ENCODE data around the gene RAD18.
A peak's percentile ranks its signal among the peaks of the same experiment; 100 is the strongest.

The RAD18 gene

DNA sequence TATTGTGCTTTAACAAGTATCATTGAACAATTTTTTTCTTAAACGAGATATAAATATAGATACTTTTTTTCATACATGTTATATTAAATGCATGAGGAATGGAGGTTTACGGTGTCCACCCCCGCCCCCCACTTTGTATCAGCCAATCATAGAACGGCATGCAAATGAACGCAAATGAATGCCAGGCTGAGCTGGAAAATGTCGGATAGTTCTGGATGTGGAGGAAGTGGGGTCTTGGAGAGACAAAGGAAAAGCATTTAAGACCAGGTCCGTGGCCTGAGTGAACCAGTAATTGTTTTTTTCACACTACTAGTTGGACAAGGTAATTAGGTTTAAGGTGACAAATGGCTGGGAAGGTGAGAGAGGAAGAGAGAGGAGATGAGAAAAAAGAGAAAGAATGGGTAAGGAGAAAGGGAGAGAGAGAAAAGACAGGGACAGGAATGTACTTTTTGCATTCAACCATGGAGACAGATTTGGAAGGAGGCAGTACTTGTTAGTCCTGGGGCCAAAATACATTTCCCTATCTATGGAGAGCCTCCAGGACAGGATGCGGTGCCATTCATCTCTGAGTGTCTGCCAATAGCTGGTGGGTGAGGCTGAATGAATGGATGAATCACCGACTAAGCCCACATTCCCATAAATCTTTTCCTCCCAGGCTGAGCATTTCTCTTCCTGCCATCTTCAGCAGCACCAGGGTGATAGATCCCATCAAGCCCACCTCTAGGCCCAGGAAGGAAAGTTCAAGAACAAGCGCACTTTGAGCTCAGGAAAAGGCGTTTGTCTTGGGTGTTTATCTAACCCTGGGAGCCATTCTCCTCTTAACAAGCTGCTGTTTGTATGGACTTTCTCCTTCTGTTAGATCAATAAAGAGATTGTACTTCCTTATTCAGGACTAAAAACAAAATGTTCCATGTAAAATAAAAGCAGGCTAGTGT lies 1.4 kb upstream of the RAD18 start:
- no peak for DNase-seq

DNA sequence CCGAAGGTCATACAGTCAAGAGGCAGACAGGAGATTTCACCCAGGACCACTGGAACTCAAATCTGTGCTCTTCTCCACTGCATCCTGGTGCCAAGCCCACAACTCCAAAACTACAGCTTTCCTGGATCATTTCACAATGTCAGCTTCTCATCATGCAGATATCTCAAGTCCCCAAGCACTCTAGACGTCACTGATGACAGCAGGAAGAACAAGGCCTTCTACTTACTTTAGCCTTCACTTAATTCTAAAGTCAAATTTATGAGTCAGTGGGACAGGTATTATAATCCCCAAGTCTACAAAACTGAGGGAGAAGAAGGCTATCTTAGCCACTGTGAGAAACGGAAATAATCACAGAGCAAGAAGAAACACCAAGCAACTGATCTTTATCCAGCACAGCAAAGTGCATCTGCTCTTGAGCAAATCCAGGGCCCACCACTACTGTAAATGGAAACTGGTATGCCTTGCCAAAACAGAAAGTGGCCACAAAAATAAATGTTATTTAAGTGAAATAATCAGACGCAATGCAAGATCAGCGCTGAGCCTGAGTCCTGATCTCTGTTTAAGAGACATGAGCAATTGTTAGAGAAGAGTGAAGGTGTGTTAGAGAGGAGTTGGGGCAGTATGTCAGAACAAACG lies 928 bp downstream of the RAD18 start:
- DNase-seq: no peak

DNA sequence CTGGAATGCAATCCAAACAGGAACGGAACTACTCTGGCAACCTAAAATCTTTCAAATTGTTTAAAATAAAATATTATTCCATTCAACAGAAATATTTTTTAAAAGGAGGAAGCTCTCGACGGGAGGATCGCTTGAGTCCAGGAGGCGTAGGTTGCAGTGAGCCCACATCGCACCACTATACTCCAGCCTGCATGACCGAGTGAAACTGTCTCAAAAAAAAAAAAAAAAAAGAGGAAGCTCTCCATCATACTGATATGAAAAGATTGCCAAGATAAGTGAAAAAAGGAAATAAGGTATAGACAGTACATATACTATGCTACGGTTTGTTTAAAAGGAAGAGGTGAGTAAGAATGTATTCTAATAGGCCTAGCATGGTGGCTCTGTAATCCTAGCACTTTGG lies 3.6 kb downstream of the RAD18 start:
- peak; percentile 54 to 62 for DNase-seq

DNA sequence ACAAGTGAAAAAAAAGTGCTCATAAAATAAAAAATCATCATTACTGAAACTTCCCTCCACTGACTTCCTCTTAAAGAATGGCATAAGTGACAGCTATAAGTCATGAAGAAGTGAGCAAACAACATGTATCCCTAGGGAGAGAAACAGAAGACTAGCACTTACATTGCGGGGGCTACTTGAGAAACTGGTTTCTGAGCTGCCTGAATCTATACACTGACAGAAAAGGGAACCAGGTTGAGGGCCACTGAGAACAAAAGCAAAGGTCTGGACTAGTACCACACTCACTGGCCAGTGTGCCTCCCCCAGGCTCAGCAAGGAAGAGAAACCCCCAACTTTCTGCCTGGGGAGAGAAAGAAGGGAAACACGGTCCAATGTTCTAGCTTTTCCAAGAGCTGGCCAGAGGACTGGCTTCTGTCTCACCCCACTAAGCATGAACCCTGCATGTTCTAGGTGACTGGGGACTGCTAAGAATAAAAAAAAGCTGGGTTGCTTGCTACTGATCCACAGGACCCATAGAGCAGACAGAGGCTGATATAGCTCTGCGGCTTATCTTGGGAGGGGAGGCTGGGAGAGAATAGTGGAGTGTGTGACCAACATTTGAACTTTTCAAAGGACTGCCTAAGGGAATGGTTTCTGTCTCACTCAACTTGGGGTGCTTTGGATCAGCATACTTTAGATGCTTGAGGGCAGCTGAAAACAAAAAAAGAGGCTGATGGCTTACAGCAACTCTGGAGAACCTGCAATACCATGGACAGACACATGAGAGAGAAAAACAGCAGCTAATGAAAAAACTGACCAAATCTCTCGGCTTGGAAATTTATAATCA lies 8.1 kb downstream of the RAD18 start:
- peak; percentile 19 to 24 for DNase-seq

DNA sequence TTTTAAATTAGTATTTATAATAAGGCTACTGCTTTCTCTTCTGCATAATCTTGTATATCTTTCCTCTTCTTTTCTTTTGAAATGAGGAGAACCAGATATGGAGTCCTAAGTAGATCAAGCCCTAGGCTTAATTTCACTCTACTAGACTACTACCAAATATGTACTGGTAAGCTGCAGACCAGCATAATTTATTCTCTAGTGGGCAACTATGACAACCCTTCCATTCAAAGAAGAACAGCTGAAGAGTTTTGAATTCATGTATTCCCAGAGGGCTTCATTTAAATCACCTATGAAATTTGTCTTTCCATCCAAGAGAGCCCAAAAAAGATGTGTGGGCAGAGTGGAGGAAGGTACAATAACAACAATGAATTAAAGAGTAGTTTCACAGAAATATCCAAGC lies 10.0 kb downstream of the RAD18 start:
- no peak for DNase-seq

DNA sequence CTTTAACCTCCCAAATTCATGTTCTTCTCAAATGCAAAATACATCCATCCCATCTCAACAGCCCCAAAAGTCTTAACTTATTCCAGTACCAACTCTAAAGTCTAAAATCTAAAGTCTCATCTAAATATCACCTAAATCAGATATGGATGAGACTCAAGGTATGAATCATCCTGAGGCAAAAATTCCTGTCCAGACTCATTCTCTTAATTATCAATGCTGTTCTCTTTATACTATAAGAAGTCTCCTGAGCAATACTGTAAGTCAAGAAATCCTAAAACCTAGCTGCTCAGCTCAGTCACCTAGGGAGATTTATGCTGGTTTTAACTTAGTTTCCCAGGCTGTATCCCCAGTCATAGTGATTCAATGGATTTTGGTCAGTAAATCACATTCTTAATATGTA lies 11.1 kb downstream of the RAD18 start:
- DNase-seq: no peak

DNA sequence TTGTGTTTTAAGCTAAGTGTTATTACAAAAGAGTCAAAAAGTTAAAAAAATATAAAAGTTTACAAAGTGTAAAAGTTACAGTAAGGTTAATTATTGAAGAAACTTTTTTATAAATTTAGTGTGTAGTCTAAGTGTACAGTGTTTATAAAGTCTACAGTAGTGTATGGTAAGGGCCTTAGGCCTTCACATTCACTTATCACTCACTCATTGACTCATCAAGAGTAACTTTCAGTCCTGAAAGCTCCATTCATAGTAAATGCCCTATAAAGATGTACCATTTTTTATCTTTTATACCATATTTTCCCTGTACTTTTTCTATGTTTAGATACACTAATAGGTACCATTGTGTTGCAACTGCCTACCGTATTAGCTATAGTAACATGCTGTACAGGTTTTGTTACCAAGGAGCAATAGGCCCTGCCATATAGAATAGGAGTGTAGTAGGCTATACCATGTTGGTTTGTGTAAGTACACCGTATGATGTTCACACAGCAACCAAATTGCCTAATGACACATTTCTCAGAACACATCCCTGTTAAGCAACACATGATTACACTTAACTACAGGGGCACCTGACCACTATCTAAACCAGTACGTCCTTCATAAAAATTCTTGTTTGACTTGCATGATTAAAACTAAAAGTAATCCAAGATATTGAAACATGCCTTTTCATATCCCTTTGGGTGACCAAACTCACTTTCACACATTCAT lies 17.2 kb downstream of the RAD18 start:
- no peak for DNase-seq

DNA sequence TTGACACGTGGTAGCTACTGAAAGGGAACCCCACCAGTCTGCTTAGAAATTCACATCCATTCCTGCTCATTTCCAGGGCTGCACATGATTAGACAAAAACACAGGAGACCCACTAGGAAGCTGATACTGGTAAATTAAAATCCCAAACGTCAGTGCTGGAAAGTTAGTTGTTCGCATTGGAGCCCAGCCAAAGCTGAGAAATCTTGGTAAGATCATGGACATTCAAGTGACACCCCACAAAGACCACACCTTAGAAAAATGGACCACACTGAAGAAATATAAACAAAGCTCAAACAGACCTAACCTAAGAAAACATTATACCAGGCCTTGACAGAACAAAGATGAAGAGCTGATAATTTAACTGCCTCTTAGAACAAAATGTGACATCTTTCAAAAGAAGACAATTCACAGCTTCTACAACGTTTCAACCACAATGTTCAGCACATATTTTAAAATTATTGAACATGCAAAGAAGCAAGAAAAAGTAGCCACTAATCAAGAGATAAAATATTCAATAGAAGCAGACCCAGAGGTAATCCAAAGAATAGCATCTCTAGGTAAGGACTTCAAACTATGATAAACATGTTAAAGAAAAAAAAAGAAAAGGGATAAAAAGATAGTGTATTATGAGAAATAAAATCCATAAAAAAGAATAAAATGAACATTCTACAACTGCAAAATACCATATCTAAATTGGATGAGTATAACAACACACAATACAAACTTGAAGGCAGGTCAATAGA lies 20.4 kb downstream of the RAD18 start:
- no peak for DNase-seq

DNA sequence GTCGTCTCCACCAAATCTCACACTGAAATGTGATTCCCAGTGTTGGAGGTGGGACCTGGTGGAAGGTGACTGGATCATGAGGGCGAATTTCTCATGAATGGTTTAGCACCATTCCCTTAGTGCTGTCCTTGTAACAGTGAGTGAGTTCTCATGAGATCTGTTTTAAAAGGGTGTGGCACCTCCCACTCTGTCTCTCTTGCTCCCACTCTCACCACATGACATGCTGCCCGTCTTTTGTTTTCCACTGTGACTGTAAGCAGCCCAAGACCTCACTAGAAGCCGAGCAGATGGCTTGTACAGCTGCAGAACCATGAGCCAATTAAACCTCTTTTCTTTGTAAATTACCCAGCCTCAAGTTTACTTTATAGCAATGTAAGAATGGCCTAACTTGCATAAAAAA lies 21.2 kb downstream of the RAD18 start:
- no peak for DNase-seq

DNA sequence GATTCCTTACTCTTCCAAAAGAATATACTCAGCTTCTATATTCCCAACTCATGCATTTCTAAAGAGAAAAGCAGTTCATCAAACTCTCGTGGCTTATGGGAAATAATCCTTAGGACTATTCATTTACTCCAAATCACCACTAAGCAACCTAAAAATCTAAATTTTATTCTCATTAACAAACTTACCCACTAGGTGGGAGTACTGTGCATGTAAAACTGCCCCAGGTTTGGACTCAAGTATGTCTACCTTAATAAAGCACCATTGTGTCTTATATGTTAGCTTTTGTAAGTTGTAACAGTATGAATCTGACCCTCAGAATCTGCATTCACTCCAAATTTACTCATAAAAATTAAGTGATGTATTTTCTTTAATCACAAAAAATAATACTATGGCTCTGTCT lies 25.3 kb downstream of the RAD18 start:
- peak; percentile 68 to 78 for DNase-seq

DNA sequence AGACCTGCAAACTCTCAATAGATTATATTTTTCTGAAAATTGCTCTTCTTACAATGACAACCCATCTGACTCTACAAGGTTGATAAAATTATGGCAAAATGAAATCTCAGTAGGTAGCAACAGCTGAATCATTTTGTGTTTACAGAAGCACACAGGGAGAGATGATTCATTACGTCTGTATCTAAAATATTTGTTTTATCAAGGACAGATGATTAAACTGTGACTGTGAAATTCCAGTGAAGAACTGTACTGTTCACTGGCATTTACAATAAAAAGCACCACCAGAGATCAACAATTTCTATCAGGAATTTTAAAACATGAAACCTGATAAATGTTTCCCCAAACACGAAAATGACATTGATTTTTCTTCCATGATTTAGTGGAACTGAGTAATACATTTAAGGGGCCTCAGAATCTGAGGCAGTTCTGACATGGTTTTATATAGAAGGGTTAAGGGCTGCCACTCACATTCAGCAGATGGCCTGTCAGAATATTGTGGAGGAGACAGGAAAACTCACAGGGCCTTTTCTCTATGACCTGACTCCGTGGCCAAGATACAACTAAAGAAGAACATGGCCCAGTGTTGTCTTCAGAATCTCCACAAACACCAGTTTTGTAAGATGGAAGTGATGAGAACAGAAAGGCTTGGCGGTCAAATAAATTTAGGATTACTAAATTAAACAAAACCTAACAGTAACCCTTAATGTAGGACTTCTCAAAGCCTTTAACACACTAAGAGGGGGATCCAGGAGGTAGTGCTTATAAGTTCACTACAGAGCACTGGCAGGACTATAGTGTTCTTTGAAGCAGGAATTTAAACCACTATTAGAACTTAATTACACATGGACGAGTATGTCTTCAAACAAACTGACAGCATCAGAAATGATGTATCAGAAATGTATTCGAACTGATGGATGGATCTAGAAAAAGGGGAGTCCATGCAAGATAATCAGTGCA lies 25.9 kb downstream of the RAD18 start:
- no peak for DNase-seq

DNA sequence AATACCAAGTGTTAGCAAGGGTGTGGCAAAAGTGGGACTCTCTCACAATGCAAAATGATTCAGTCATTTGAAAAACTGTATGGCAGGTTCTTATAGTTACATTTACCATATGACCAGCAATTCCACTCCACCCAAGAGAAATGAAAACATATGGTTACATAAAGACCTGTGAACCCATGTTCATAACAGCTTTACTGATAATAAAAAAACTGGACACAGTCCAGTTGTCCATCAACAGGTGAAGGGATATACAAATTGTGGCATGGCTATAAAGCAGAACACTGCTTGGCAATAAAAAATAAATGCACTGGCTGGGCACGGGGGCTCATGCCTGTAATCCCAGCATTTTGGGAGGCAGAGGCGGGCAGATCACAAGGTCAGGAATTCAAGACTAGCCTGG lies 30.8 kb downstream of the RAD18 start:
- no peak for DNase-seq

DNA sequence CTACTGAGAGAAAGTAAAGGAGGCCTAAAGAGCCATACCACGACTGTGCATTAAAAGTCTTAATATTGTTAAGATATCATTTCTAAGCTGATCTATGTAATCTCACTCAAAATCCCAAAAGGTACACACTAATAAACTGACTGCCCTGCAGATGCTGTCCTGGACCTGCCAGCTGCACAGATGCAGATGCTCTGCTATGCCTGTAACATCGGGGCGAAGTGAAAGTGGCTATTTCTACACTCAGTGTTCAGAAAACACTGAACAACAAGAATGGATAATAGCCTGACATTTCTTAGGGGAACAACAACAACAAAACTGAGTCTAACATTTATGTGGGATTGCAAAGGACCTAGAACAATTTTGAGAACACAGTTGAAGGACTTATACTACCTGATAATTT lies 31.9 kb downstream of the RAD18 start:
- no peak for DNase-seq

DNA sequence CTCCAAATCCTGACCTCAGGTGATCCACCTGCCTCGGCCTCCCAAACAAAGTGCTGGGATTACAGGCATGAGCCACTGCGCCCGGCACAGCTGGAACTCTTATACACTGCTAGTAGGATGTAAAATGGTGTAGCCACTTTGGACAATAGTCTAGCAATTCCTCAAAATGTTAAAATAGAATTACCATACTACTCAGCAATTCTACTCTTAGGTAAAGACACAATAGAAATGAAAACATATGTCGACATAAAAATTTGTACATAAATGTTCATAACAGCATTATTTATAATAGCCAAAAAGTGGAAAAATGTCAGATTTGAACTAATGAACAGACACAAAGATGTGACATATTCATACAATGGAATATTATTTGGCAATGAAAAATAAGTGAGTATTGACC lies 33.4 kb downstream of the RAD18 start:
- DNase-seq: no peak

DNA sequence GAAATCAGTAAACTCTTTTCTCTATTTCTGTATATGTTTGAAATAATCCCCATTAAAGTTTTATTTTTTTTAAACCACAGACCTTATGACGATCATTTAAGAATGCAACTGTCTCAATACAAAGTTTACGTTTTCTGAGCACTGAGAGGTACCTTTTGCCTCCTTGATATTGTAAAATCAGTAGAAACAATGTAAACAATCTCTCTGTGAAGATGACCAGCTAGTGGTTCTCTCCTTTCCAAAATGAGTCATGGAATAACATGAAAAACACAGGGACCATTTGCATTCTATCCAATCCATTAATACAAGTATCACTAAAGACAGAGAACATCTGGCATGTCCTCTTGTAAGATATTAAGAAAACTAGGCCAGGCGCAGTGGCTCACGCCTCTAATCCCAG lies 48.8 kb downstream of the RAD18 start:
- no peak for DNase-seq

DNA sequence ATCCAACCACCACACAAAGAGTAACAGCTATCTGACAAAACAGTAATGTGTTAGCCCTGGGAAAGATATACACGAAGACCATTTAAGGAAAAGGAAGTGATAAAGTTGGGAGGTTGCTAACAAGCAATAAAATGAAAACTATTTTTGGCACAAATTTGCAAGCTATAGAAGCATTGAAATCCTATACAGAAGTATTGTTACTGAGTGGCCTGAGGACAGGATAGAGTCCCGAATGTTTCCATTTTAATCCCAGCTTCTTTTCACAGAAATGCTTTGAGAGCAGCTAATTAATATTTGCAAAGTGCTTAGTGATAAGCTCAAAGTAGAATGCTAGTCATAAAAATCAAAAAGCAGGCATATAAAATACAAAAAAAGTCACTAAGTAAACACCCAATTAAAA lies 51.5 kb downstream of the RAD18 start:
- no peak for DNase-seq

DNA sequence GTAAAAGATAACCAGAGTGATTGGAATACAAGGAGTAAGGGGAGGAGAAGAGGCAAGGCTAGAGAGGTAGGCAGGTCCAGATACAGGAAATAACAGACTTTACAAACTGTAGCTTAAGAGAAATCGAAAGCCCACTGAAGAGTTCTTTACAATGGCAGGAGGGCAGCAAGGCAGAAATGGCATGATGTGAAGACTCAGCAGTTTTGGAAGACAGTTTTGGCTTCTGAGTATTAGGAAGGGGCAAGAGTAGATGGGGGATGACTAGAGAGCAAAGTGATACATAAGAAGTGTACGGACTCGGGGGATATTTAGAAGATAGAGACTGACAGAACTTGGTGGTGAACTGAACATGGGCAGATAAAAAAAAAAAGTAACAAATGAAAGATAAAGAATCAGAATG lies 54.1 kb downstream of the RAD18 start:
- no peak for DNase-seq

DNA sequence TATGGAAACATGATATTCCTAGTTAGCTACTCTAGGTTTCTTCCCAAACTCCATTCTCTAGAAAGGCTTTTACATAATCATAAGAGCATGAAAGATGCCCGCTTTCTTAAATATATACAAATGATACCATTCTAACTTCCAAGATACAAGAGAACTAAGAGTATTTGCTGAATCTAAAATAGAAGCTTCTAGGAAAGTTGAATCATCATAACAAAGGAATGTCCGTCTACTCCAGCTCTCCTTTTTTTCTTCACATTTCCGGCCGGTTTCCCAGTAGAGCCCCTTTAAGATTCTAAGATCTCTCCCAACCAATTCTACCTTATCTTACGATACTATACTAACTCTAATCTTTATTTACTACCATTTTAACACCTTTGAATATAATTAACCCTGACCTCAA lies 60.1 kb downstream of the RAD18 start:
- no peak for DNase-seq

DNA sequence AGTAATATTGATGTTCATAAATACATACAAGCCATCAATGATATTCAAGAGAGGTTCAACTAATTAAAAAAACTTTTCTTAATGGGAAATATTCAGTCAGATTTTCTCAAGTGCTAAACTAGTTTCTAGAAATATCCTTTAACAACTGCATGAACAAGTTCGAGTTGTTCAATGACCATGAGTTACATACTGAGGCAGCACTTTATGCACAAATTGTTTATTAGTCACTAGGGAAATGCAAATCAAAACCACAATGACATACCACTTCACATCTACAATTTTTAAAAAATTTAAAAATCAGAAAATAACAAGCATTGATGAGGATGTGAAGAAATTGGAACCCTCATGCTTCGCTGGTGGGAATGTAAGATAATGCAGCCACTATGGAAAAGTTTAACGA lies 62.4 kb downstream of the RAD18 start:
- DNase-seq: no peak

DNA sequence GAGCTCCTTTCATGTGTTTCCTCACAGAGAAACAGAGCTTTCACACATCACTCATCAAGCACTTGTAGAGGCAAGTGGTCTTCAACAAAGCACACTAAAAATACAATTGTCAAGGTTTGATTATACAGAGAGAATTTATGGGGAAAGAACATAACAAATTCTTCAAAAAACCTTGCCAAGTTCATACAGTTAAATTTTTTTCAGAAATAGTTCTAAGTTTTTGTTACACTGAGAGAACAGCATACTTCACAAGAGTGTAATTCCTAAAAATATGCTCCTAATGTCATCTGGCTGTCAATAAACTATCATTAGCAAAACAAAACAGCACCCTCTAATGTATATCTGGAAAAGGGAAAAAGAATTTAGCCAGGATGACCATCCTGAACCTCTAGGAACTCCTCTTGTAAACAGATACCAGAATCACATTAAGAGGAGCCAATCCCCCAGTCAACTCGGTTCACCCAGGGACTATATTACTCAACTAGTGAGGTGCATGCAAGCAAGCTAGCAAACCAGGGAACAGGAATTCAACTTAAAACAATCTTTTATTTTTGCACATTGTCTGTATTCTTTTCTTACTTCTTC lies 63.3 kb downstream of the RAD18 start:
- no peak for DNase-seq

DNA sequence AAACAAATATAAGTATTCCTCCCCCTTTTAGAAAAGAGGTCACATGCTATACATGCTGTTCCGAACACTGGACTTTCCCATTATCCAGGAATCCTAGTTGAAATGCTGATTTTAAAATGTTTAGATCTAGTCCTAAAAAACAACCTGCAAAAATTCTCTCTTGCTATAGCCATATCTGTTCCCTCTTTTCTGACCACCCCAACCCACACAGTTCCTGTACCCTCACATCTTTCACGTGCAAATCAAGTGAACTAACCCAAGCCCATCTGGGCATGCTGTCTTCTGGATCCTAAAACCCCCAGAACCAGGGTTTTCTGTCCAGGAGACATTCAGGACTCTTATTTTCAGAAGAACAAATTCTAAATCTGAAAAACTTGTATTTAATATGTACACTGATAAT lies 67.4 kb downstream of the RAD18 start:
- no peak for DNase-seq
